Measurements from ENCODE around the gene SPG11. TPM values are rescaled to one million over a fixed set of nuclear protein-coding genes. Genes with fewer than 3 reads are reported as not detected.

Gene SPG11
- total and polyA plus RNA-seq, 2 of the 13 experiments (the other 11 are each of a cell fraction or from before 2014, with no cell fraction given), result 31.5 to 40.7 TPM

DNA sequence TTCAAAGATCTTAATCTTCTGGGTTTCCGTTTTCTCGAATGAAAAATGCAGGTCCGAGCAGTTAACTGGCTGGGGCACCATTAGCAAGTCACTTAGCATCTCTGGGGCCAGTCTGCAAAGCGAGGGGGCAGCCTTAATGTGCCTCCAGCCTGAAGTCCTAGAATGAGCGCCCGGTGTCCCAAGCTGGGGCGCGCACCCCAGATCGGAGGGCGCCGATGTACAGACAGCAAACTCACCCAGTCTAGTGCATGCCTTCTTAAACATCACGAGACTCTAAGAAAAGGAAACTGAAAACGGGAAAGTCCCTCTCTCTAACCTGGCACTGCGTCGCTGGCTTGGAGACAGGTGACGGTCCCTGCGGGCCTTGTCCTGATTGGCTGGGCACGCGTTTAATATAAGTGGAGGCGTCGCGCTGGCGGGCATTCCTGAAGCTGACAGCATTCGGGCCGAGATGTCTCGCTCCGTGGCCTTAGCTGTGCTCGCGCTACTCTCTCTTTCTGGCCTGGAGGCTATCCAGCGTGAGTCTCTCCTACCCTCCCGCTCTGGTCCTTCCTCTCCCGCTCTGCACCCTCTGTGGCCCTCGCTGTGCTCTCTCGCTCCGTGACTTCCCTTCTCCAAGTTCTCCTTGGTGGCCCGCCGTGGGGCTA lies 47.8 kb upstream of the SPG11 start, which contains the start of the genes B2M and PATL2 (continued):
- TF ChIP-seq, protein P1, sequence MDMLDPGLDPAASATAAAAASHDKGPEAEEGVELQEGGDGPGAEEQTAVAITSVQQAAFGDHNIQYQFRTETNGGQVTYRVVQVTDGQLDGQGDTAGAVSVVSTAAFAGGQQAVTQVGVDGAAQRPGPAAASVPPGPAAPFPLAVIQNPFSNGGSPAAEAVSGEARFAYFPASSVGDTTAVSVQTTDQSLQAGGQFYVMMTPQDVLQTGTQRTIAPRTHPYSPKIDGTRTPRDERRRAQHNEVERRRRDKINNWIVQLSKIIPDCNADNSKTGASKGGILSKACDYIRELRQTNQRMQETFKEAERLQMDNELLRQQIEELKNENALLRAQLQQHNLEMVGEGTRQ (IDR thresholded peaks at IDR 0.05; ENCODE audit: low read depth, low read length), result no peak
- TF ChIP-seq, protein P1 (CRISPR knock-in tag; IDR thresholded peaks at IDR 0.05; ENCODE audit: borderline replicate concordance), result no peak
- no peak for TF ChIP-seq TBP (CRISPR knock-in tag; IDR thresholded peaks at IDR 0.05)
- no peak for TF ChIP-seq ZSCAN22 (CRISPR knock-in tag; IDR thresholded peaks at IDR 0.05)
- TF ChIP-seq, protein P2, sequence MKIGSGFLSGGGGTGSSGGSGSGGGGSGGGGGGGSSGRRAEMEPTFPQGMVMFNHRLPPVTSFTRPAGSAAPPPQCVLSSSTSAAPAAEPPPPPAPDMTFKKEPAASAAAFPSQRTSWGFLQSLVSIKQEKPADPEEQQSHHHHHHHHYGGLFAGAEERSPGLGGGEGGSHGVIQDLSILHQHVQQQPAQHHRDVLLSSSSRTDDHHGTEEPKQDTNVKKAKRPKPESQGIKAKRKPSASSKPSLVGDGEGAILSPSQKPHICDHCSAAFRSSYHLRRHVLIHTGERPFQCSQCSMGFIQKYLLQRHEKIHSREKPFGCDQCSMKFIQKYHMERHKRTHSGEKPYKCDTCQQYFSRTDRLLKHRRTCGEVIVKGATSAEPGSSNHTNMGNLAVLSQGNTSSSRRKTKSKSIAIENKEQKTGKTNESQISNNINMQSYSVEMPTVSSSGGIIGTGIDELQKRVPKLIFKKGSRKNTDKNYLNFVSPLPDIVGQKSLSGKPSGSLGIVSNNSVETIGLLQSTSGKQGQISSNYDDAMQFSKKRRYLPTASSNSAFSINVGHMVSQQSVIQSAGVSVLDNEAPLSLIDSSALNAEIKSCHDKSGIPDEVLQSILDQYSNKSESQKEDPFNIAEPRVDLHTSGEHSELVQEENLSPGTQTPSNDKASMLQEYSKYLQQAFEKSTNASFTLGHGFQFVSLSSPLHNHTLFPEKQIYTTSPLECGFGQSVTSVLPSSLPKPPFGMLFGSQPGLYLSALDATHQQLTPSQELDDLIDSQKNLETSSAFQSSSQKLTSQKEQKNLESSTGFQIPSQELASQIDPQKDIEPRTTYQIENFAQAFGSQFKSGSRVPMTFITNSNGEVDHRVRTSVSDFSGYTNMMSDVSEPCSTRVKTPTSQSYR (CRISPR knock-in tag; IDR thresholded peaks at IDR 0.05; ENCODE audit: borderline replicate concordance), result peak; percentile 15; the same call in 1 of the 2 replicates
- TF ChIP-seq, protein P3, sequence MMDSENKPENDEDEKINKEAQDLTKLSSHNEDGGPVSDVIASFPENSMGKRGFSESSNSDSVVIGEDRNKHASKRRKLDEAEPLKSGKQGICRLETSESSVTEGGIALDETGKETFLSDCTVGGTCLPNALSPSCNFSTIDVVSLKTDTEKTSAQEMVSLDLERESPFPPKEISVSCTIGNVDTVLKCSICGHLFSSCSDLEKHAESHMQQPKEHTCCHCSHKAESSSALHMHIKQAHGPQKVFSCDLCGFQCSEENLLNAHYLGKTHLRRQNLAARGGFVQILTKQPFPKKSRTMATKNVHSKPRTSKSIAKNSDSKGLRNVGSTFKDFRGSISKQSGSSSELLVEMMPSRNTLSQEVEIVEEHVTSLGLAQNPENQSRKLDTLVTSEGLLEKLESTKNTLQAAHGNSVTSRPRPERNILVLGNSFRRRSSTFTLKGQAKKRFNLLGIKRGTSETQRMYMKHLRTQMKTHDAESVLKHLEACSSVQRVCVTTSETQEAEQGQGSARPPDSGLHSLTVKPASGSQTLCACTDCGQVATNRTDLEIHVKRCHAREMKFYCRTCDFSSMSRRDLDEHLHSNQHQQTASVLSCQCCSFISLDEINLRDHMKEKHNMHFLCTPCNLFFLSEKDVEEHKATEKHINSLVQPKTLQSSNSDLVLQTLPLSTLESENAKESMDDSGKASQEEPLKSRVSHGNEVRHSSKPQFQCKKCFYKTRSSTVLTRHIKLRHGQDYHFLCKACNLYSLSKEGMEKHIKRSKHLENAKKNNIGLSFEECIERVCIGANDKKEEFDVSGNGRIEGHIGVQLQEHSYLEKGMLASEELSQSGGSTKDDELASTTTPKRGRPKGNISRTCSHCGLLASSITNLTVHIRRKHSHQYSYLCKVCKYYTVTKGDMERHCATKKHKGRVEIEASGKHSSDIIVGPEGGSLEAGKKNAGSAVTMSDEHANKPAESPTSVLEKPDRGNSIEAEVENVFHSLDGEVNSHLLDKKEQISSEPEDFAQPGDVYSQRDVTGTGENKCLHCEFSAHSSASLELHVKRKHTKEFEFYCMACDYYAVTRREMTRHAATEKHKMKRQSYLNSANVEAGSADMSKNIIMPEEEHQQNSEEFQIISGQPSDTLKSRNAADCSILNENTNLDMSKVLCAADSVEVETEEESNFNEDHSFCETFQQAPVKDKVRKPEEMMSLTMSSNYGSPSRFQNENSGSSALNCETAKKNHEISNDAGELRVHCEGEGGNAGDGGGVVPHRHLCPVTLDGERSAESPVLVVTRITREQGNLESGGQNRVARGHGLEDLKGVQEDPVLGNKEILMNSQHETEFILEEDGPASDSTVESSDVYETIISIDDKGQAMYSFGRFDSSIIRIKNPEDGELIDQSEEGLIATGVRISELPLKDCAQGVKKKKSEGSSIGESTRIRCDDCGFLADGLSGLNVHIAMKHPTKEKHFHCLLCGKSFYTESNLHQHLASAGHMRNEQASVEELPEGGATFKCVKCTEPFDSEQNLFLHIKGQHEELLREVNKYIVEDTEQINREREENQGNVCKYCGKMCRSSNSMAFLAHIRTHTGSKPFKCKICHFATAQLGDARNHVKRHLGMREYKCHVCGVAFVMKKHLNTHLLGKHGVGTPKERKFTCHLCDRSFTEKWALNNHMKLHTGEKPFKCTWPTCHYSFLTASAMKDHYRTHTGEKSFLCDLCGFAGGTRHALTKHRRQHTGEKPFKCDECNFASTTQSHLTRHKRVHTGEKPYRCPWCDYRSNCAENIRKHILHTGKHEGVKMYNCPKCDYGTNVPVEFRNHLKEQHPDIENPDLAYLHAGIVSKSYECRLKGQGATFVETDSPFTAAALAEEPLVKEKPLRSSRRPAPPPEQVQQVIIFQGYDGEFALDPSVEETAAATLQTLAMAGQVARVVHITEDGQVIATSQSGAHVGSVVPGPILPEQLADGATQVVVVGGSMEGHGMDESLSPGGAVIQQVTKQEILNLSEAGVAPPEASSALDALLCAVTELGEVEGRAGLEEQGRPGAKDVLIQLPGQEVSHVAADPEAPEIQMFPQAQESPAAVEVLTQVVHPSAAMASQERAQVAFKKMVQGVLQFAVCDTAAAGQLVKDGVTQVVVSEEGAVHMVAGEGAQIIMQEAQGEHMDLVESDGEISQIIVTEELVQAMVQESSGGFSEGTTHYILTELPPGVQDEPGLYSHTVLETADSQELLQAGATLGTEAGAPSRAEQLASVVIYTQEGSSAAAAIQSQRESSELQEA (CRISPR knock-in tag; IDR thresholded peaks at IDR 0.05; ENCODE audit: not compliant biosample characterization), result peak; percentile 74
- no peak for TF ChIP-seq GZF1 (CRISPR knock-in tag; IDR thresholded peaks at IDR 0.05)
- no peak for TF ChIP-seq ISL2 (CRISPR knock-in tag; IDR thresholded peaks at IDR 0.05)
- TF ChIP-seq ZNF460 (CRISPR knock-in tag; IDR thresholded peaks at IDR 0.05; ENCODE audit: borderline replicate concordance), result no peak
- TF ChIP-seq, protein P4, sequence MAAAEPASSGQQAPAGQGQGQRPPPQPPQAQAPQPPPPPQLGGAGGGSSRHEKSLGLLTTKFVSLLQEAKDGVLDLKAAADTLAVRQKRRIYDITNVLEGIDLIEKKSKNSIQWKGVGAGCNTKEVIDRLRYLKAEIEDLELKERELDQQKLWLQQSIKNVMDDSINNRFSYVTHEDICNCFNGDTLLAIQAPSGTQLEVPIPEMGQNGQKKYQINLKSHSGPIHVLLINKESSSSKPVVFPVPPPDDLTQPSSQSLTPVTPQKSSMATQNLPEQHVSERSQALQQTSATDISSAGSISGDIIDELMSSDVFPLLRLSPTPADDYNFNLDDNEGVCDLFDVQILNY (CRISPR knock-in tag; conservative IDR thresholded peaks at IDR 0.05), result peak; percentile 59; the same call in 1 of the 2 replicates
- peak; percentile 45; the same call in 1 of the 2 replicates for TF ChIP-seq SNAPC5 (CRISPR knock-in tag; IDR thresholded peaks at IDR 0.05; ENCODE audit: borderline replicate concordance)
- TF ChIP-seq ZNF674 (CRISPR knock-in tag; IDR thresholded peaks at IDR 0.05; ENCODE audit: low read depth), result 0 out of 2 replicates have a peak, but pooled peaks have one; percentile 35
- TF ChIP-seq ZC3H4 (CRISPR knock-in tag; IDR thresholded peaks at IDR 0.05; ENCODE audit: borderline replicate concordance), result no peak
- TF ChIP-seq HMGA1 (CRISPR knock-in tag; conservative IDR thresholded peaks at IDR 0.05), result no peak
